ENCODE data around the gene KDM4C.

DNA sequence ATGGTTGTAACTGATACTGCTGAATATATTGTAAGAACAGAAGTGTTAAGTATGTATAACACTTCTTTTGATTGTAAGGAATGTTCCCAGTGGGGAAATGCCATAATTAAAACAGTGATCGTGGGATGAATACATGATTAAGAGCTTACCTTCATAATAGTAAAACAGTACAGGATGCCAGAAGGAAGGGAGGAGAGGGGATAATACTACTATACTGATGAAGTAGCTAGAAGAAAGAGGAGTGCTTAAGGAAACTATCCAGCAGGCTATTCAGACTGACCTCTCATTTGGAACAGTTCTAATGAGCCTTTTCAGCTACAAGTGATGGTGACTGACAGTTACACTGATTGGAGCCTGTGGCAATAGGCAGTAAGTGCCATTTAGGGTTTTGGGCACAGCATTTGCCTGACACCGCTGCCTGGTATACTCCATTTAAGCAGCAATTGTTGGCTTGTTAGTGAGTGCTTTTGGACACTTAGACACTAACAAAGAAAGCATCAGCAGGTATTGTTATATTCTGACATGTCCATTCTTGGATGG is 33.8 kb upstream of the KDM4C start:
- TF ChIP-seq, protein P1, sequence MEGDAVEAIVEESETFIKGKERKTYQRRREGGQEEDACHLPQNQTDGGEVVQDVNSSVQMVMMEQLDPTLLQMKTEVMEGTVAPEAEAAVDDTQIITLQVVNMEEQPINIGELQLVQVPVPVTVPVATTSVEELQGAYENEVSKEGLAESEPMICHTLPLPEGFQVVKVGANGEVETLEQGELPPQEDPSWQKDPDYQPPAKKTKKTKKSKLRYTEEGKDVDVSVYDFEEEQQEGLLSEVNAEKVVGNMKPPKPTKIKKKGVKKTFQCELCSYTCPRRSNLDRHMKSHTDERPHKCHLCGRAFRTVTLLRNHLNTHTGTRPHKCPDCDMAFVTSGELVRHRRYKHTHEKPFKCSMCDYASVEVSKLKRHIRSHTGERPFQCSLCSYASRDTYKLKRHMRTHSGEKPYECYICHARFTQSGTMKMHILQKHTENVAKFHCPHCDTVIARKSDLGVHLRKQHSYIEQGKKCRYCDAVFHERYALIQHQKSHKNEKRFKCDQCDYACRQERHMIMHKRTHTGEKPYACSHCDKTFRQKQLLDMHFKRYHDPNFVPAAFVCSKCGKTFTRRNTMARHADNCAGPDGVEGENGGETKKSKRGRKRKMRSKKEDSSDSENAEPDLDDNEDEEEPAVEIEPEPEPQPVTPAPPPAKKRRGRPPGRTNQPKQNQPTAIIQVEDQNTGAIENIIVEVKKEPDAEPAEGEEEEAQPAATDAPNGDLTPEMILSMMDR (IDR thresholded peaks at IDR 0.05), result no peak
- no peak for TF ChIP-seq EZH2 (IDR thresholded peaks at IDR 0.05; ENCODE audit: borderline replicate concordance, insufficient read depth, low read depth, low read length, poor library complexity, severe bottlenecking)
